ENCODE measurements around the gene ERMARD.

- TF ChIP-seq CTCF (IDR thresholded peaks at IDR 0.05) = no peak
- no peak for TF ChIP-seq POLR2A (IDR thresholded peaks at IDR 0.05)
Measured at GRCh38 chr6:169783971-169784820, 32.8 kb downstream of the ERMARD start.

All from lower leg skin (tissue), 3 donors.